CD8-positive, alpha-beta memory T cell (primary cell): Measurements from ENCODE around the gene BRSK1. TPM values are rescaled to one million over a fixed set of nuclear protein-coding genes. Genes with fewer than 3 reads are reported as not detected.

Experiments
- CTCF ChIA-PET: fragments of 350-600 bp; sonication (Branson Sonifier 250); formaldehyde crosslinking; loops from one replicate; lab custom pipeline; 2021; ENCODE audit warnings: antibody characterized with exemption; lab: Charles Lee
- POLR2A ChIA-PET: fragments of 350-600 bp; sonication (Branson Sonifier 250); formaldehyde crosslinking; loops from one replicate; lab custom pipeline; 2021; ENCODE audit warnings: antibody characterized with exemption; lab: Charles Lee
- DNase-seq, 5 donors: peaks; one replicate each; pipeline versions ENCODE4 v3.0.0 to v3.0.0-alpha.2; 2020 to 2022; ENCODE audit warnings: mixed read lengths in 1 of 5
- H3K27ac ChIP-seq: one replicate; pipeline ENCODE4 v1.7.0; 2013; ENCODE audit warnings: low read depth, mild to moderate bottlenecking, low read length, moderate library complexity
- H3K27me3 ChIP-seq: 2 replicates; pipeline ENCODE4 v1.7.0; 2013; ENCODE audit warnings: low read length, mild to moderate bottlenecking; ENCODE audit not compliant: insufficient read depth, poor library complexity, severe bottlenecking
- H3K36me3 ChIP-seq: 2 replicates; pipeline ENCODE4 v1.7.0; 2013; ENCODE audit warnings: mild to moderate bottlenecking, low read length, moderate library complexity; ENCODE audit not compliant: insufficient read depth
- H3K4me1 ChIP-seq: 2 replicates; pipeline ENCODE4 v1.7.0; 2013; ENCODE audit warnings: mild to moderate bottlenecking, low read length, moderate library complexity; ENCODE audit not compliant: insufficient read depth
- H3K4me3 ChIP-seq: 2 replicates; pipeline ENCODE4 v1.7.0; 2013; ENCODE audit warnings: mild to moderate bottlenecking, low read length
- H3K9me3 ChIP-seq: 2 replicates; pipeline ENCODE4 v1.7.0; 2013; ENCODE audit warnings: mild to moderate bottlenecking, low read length
- H3K27ac Mint-ChIP-seq, 8 donors: one replicate each; pipeline ENCODE4 v1.8.0; 2020 to 2021; ENCODE audit warnings: mixed read lengths in 8 of 8, mild to moderate bottlenecking in 6 of 8, inconsistent platforms in 3 of 8, moderate library complexity in 3 of 8
- H3K27me3 Mint-ChIP-seq, 2 donors: one replicate each; pipeline ENCODE4 v1.8.0; 2020 to 2021; ENCODE audit warnings: mixed read lengths in 2 of 2, mild to moderate bottlenecking in 1 of 2, moderate library complexity in 1 of 2
- H3K36me3 Mint-ChIP-seq, 3 donors: one replicate each; pipeline ENCODE4 v1.8.0; 2020 to 2021; ENCODE audit warnings: mixed read lengths in 3 of 3, inconsistent platforms in 1 of 3, mild to moderate bottlenecking in 1 of 3
- H3K4me1 Mint-ChIP-seq, 3 donors: one replicate each; pipeline ENCODE4 v1.8.0; 2020 to 2021; ENCODE audit warnings: mixed read lengths in 3 of 3, inconsistent platforms in 1 of 3, mild to moderate bottlenecking in 1 of 3
- H3K4me3 Mint-ChIP-seq, 7 donors: one replicate each; pipeline ENCODE4 v1.8.0; 2020 to 2021; ENCODE audit warnings: mixed read lengths in 7 of 7, mild to moderate bottlenecking in 6 of 7, moderate library complexity in 4 of 7, inconsistent platforms in 2 of 7
- H3K9me3 Mint-ChIP-seq, 5 donors: one replicate each; pipeline ENCODE4 v1.8.0; 2020 to 2022; ENCODE audit warnings: mixed read lengths in 5 of 5, mild to moderate bottlenecking in 3 of 5, moderate library complexity in 2 of 5, inconsistent platforms in 1 of 5
- polyA plus RNA-seq: library from polyadenylated mRNA; unstranded; fragments of 300-500 nt; fragmentation: Illumina TruSeq; gene quantifications from one replicate; pipeline ENCODE4 v1.2.3, GENCODE V29; 2021
- total RNA-seq, 2 experiments: library from RNA; stranded (reverse); gene quantifications; one replicate each; pipeline ENCODE4 v1.2.3, GENCODE V29; 2021

BRSK1 gene
- total RNA-seq (1 to 10 TPM; 4.1 to 5.7 TPM), polyA plus RNA-seq (0.82 TPM)

DNA sequence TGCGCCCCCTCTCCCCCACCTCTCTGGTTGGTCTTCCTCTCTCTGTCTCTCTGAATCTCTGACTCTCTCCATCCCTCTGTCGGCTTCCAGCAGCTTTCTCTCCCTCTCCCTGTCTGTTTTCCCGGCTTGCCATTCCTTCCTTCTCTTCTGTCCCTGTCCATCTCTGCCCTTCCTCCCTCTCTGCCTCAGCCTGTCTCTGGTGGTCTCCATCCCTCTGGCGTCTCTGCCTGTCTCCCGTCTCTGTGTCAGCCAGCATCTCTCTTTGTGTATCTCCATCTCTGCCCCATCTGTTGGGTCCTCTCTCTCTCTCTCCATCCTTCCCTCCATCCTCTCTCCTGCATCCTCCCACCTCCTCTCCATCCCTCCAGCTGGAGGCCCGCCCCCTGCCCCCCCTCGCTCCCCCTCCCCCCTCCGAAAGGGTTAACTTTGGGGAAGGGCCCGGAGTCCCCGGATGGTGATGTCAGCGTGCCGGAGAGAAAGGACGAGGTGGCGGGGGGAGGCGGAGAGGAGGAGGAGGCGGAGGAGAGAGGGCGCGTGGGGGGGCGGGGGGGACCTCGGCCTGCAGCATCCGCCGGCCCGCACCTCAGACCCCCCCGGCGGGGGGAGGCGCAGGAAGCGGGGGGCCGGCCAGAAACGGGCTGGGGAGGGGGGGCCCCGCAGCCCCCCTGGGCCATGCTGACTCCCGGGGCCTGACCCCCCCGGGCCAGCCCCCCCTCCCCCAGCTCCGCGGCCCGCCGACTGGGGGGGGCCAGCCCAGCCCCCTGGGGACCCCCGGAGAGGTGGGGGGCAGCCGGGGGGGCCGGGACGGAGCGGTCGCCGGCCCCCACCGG is at the start of gene BRSK1:
TSS of gene BRSK1 (plus strand) at position 450 of the 830 bp plus-strand sequence. CDS start 446 bp downstream, outside the sequence.
- peaks cover 30 to 44% (median 38%) of the 10 kb centered on the region in 3 donors for H3K4me1 Mint-ChIP-seq
- H3K9me3 ChIP-seq = no peaks in the 10 kb centered on the region
- H3K27me3 ChIP-seq = no peaks in the 10 kb centered on the region
- peak; percentile 25 to 73 (median 34) for DNase-seq
- CTCF ChIA-PET = interaction anchor here (1.2 kb wide), 1 partner anchor 7 kb away, joined by 3 read pairs; no protein-coding TSS in a partner anchor
- peaks cover 0 to 5% of the 10 kb centered on the region in 2 donors for H3K27me3 Mint-ChIP-seq
- H3K36me3 Mint-ChIP-seq = peaks cover 0 to 4% (median 0%) of the 10 kb centered on the region in 3 donors
- H3K27ac Mint-ChIP-seq = peak within 1 kb of the TSS; percentile 15 to 93 (median 87)
- H3K4me3 Mint-ChIP-seq = peak within 1 kb of the TSS; percentile 37 to 77 (median 63)
- no peaks in the 10 kb centered on the region for H3K36me3 ChIP-seq
- POLR2A ChIA-PET = interaction anchor here (1.5 kb wide), 1 partner anchor 29 kb away, joined by 3 read pairs; no protein-coding TSS in a partner anchor
- H3K27ac ChIP-seq = peak within 1 kb of the TSS; percentile 16
- H3K4me1 ChIP-seq = peaks cover 22% of the 10 kb centered on the region
- no peak within 1 kb of the TSS for H3K4me3 ChIP-seq
- H3K9me3 Mint-ChIP-seq = no peaks in the 10 kb centered on the region

DNA sequence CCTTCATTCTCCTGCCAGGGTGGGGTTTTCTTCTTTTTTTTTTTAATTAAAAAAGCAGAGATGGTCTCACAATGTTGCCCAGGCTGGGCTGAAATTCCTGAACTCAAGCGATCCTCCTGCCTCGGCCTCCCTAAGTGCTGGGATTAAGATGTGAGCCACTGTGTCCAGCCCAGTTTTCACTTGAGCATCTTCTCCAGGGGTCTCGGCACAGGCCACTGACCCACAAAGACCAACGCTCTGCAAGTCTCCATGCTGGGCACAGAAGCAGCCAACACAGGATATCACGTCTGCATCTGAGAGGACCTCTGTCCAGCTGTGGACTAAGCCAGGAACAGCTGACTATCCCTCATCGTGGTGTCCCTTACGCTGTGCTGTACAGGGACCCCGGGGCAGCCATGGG is 45.8 kb upstream of the BRSK1 start:
- Histone ChIP-seq H3K4me3 (no peak overlapping the region), H3K36me3 (peaks cover 85% of the 10 kb centered on the region), H3K9me3 (no peaks in the 10 kb centered on the region), H3K27ac (no peak overlapping the region), H3K4me1 (no peaks in the 10 kb centered on the region), H3K27me3 (no peaks in the 10 kb centered on the region)
- CTCF ChIA-PET = no interaction called here
- H3K27me3 Mint-ChIP-seq = no peaks in the 10 kb centered on the region
- H3K36me3 Mint-ChIP-seq = peaks cover 4 to 90% (median 17%) of the 10 kb centered on the region in 3 donors
- H3K9me3 Mint-ChIP-seq = no peaks in the 10 kb centered on the region
- POLR2A ChIA-PET = no interaction called here
- no peak overlapping the region for H3K4me3 Mint-ChIP-seq
- H3K27ac Mint-ChIP-seq = no peak overlapping the region
- DNase-seq = no peak
- H3K4me1 Mint-ChIP-seq = peaks cover 6 to 9% (median 8%) of the 10 kb centered on the region in 3 donors

DNA sequence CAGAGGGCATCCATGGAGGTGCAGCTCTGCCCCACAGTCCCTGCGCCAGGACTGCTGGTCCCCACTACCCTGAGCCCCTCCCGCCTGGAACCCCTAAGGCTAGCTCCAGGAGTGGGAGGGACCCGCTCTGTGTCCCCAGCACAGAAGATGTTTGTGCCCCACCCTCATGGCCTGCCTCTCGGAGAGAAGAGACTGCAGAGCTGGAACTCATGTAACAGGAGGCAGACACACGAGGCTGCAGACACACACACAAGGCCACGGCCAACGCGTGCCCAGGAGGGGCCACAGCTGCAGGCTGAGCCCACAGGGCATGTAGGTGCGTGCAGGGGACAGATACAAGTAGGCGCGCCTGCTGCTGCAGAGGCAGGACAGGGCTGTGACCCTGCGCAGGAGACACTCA is 44.8 kb upstream of the BRSK1 start:
- Histone ChIP-seq H3K4me3 (no peak overlapping the region), H3K27me3 (no peaks in the 10 kb centered on the region), H3K4me1 (no peaks in the 10 kb centered on the region), H3K36me3 (peaks cover 88% of the 10 kb centered on the region), H3K9me3 (no peaks in the 10 kb centered on the region), H3K27ac (no peak overlapping the region)
- DNase-seq = no peak
- Mint-ChIP-seq H3K27ac (no peak overlapping the region), H3K9me3 (no peaks in the 10 kb centered on the region), H3K4me3 (peak overlapping the region in 1 of 7 donors; percentile 63), H3K27me3 (no peaks in the 10 kb centered on the region), H3K36me3 (peaks cover 4 to 89% (median 17%) of the 10 kb centered on the region in 3 donors), H3K4me1 (peaks cover 3 to 9% (median 8%) of the 10 kb centered on the region in 3 donors)
- ChIA-PET POLR2A (no interaction called here), CTCF (interaction anchor here (1.8 kb wide), 1 partner anchor 21 kb away, joined by 4 read pairs; no protein-coding TSS in a partner anchor)

DNA sequence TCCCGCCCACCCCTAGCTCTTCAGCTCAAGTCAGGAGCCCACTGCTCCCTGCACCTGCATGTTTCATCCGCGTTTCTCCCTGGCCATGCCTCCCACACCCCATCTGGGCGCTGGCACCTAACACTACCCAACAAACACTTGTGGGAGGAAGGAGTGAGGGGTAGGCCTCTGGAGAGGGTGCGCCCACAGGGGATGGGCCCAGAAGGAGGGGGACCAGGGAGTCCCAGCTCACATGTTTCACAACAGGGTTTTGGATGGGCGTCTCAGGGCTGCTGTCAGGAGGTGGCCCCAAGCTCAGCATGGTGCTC is 43.1 kb upstream of the BRSK1 start:
- Mint-ChIP-seq H3K27me3 (no peaks in the 10 kb centered on the region), H3K4me3 (no peak overlapping the region), H3K36me3 (peaks cover 0 to 93% (median 12%) of the 10 kb centered on the region in 3 donors), H3K27ac (no peak overlapping the region), H3K4me1 (peaks cover 2 to 4% (median 3%) of the 10 kb centered on the region in 3 donors), H3K9me3 (no peaks in the 10 kb centered on the region)
- H3K27me3 ChIP-seq = no peaks in the 10 kb centered on the region
- CTCF ChIA-PET = interaction anchor here (1.8 kb wide), 1 partner anchor 19 kb away, joined by 4 read pairs; no protein-coding TSS in a partner anchor
- H3K9me3 ChIP-seq = no peaks in the 10 kb centered on the region
- H3K27ac ChIP-seq = no peak overlapping the region
- POLR2A ChIA-PET = no interaction called here
- no peak for DNase-seq
- peaks cover 94% of the 10 kb centered on the region for H3K36me3 ChIP-seq
- H3K4me3 ChIP-seq = no peak overlapping the region
- no peaks in the 10 kb centered on the region for H3K4me1 ChIP-seq

DNA sequence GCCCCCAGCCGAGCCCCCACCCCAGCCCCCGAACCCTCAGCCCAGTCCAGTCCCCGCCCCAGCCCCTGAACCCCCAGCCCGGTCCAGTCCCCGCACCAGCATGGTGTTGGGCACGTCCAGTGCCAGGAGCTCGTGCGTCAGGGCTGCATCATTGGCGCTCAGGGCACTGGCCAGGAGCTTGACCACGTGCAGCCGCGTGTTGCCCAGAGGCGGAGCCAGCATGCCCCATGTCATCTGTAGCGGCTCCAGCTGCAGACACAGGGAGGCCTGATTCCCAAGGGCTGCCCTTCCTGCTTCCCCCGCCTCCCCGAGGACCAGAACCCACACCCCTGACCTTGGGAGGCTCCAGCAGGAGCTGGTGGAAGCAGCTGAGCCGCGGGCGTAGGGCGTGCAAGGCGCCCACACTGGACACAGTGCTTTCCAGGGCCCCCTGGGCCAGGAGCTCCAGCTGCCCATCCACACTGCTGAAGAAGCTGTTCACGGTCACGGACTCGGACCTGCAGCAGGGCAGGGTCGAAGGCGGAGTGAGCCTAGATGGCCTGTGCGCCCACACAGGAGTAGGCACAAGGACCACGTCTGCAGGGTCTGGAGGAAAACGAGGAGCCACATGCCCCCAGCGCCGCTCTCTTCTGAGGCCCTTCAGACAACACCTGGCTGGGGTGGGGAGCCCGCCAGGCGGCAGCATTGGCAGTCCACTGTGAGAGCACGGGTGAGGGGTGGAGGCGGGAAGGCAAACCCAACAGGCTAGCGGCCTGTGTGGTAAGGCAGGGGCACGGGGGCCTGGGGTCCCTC is 42.5 kb upstream of the BRSK1 start:
- CTCF ChIA-PET = interaction anchor here (0.6 kb wide), 1 partner anchor 11 kb away, joined by 3 read pairs; no protein-coding TSS in a partner anchor
- H3K36me3 Mint-ChIP-seq = peaks cover 0 to 93% (median 12%) of the 10 kb centered on the region in 3 donors
- peaks cover 2 to 4% (median 3%) of the 10 kb centered on the region in 3 donors for H3K4me1 Mint-ChIP-seq
- peak overlapping the region in 1 of 8 donors; percentile 91 for H3K27ac Mint-ChIP-seq
- Histone ChIP-seq H3K9me3 (no peaks in the 10 kb centered on the region), H3K27ac (no peak overlapping the region), H3K27me3 (no peaks in the 10 kb centered on the region), H3K4me3 (no peak overlapping the region), H3K36me3 (peaks cover 93% of the 10 kb centered on the region), H3K4me1 (no peaks in the 10 kb centered on the region)
- H3K9me3 Mint-ChIP-seq = no peaks in the 10 kb centered on the region
- POLR2A ChIA-PET = no interaction called here
- DNase-seq = no peak
- H3K4me3 Mint-ChIP-seq = no peak overlapping the region
- no peaks in the 10 kb centered on the region for H3K27me3 Mint-ChIP-seq

DNA sequence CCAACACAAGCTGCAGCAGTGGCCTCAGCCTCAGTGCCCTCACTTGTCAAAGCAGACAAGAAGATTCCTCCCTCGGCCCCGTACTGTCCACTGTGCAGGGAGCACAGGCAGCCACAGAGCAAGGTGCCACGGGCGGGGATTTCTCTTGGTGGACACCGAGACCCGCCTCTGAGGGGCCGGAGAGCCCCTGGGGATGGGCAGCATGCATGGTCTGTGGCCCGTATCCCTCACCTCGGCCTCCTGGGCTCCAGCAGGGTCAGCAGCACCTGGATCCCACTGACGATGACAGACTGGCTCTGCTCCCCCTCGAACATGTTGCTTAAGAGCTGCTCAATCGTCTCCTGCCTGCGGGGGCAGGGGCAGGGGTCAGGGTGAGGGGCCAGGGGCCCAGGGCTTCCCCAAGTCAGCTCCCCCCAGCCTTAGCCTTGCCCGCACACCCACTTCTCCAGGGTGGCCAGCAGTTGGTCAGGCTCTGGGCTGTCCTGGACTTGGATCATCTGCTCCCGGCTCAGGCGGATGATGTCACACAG is 41.8 kb upstream of the BRSK1 start:
- CTCF ChIA-PET = interaction anchor here (0.6 kb wide), 1 partner anchor 10 kb away, joined by 3 read pairs; no protein-coding TSS in a partner anchor

DNA sequence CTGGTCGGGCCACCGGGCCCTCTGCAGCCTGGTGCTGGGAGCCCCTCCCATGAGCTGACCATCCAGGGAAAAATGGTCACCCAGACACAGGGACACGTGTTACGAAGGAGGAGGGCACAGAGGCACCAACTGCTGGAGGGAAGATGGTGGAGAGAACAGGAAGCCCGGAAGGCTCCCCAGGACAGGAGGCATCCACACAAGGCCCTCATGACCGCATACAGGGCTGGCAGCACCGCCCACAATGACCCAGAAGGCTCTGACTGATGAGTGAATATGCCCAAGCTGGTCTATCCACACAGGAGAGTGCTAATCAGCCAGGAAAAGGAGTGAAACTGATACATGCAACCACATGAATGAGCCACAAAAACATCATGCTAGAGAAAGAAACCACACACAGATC is 41.3 kb upstream of the BRSK1 start:
- peaks cover 0 to 87% (median 9%) of the 10 kb centered on the region in 3 donors for H3K36me3 Mint-ChIP-seq
- peak overlapping the region in 3 of 8 donors; percentile 36 to 70 (median 52) for H3K27ac Mint-ChIP-seq

More for the DNA sequence above, 41.8 kb upstream of the BRSK1 start:
- Histone ChIP-seq H3K9me3 (no peaks in the 10 kb centered on the region), H3K4me1 (peaks cover 1% of the 10 kb centered on the region), H3K4me3 (no peak overlapping the region), H3K27ac (no peak overlapping the region), H3K36me3 (peaks cover 91% of the 10 kb centered on the region), H3K27me3 (no peaks in the 10 kb centered on the region)
- no peaks in the 10 kb centered on the region for H3K9me3 Mint-ChIP-seq
- H3K27me3 Mint-ChIP-seq = no peaks in the 10 kb centered on the region
- no peak overlapping the region for H3K4me3 Mint-ChIP-seq
- no peak overlapping the region for H3K27ac Mint-ChIP-seq
- H3K4me1 Mint-ChIP-seq = peaks cover 2 to 4% (median 3%) of the 10 kb centered on the region in 3 donors
- POLR2A ChIA-PET = no interaction called here
- DNase-seq = no peak
- H3K36me3 Mint-ChIP-seq = peaks cover 0 to 90% (median 12%) of the 10 kb centered on the region in 3 donors

More for the DNA sequence above, 41.3 kb upstream of the BRSK1 start:
- Mint-ChIP-seq H3K9me3 (no peaks in the 10 kb centered on the region), H3K4me1 (peaks cover 4 to 8% (median 4%) of the 10 kb centered on the region in 3 donors), H3K4me3 (no peak overlapping the region), H3K27me3 (no peaks in the 10 kb centered on the region)
- Histone ChIP-seq H3K27me3 (no peaks in the 10 kb centered on the region), H3K27ac (no peak overlapping the region), H3K36me3 (peaks cover 86% of the 10 kb centered on the region), H3K4me1 (peaks cover 6% of the 10 kb centered on the region), H3K9me3 (no peaks in the 10 kb centered on the region), H3K4me3 (no peak overlapping the region)
- ChIA-PET POLR2A (no interaction called here), CTCF (no interaction called here)
- DNase-seq = no peak
